GM12891 (cell line): ENCODE data around the gene BEND5.

Source experiments
- POLR2A ChIP-seq: IDR thresholded peaks from 2 replicates; pipeline ENCODE4 v1.6.1; 2011; ENCODE audit warnings: low read depth, low read length, control low read depth
- POLR2AphosphoS5 ChIP-seq: IDR thresholded peaks from 2 replicates; pipeline ENCODE4 v1.6.1; 2011; ENCODE audit warnings: low read depth, low read length, control low read depth

GRCh38 chr1:48741380-48741779 lies 35.3 kb downstream of the BEND5 start:
- TF ChIP-seq POLR2A (no peak), POLR2AphosphoS5 (no peak)
